Measurements from ENCODE around the gene DDX51. TPM values are rescaled to one million over a fixed set of nuclear protein-coding genes. Genes with fewer than 3 reads are reported as not detected.

DDX51 gene
- total and polyA plus RNA-seq, 2 donors (not counting 1 experiment from before 2014, with no cell fraction given) = 46.3 to 60.8 TPM

DNA sequence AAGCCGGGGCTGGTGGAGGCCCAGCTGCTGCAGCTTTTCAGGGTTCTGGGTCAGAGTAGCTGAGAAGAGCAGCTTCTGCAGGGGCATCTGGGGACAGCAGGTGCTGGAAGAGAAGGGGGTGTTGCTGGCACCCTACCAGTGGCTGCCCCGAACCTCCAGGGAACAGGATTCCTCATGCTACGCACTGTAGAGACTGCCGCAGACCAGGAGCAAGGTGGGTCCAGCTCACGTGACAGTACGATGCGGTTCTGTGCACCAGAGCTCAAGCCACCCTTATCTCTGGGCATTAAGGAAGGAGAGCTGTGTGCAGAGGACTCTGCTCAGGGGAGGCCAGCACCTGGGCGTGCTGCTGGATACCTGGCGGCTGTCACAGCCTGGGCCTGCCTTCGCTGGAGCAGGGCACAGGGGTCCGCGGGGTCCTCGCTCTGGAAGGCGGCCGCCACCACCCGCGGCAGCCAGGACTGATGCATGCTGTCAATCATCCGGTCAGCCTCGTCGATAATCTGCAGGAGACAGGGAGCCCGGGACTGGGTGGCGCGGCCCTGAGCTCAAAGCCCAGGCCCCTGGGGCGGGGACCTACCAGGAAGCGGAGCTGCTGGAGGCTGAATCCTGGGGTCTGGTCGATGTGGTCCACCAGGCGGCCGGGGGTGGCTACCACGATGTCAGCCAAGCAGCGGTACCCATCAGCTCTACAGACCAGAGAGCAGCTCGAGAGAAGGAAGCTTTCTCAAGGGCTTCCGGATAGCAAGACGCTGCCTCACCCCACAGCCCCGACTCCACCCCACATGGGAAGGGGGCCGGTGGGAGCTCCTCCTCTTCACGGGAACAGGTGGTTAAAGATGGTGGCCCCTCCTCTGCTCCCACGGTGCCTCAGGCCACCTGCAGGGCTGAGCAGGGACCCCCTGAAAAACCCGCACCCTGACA lies 2.9 kb downstream of the DDX51 start:
- Mint-ChIP-seq H3K9me3 (ENCODE audit: insufficient read depth) (no peaks in the 10 kb centered on the region), H3K27me3 (no peaks in the 10 kb centered on the region), H3K4me1 (peaks cover 24% of the 10 kb centered on the region), H3K27ac (no peak overlapping the region), H3K4me3 (no peak overlapping the region)
- Histone ChIP-seq H3K4me3 (ENCODE audit: control extremely low read depth in 1 of 5, extremely low read depth in 1 of 5, insufficient read depth in 1 of 5, low read depth in 2 of 5, low read length in 4 of 5) (no peak overlapping the region), H3K4me2 (replicated peaks; ENCODE audit: low read depth, low read length, poor library complexity, severe bottlenecking) (no peak overlapping the region), H3K4me1 (ENCODE audit: control insufficient read depth in 2 of 2, insufficient read depth in 2 of 2, low read length in 2 of 2) (peaks cover 15 to 21% of the 10 kb centered on the region in 2 donors), H3K36me3 (replicated peaks in 1 of 2; ENCODE audit: control extremely low read depth in 1 of 2, control insufficient read depth in 1 of 2, extremely low read depth in 1 of 2, insufficient read depth in 2 of 2, low read length in 1 of 2) (peaks cover 0 to 39% of the 10 kb centered on the region in 2 experiments), H3K27ac (ENCODE audit: low read length in 2 of 2) (no peak overlapping the region), H3K27me3 (replicated peaks in 1 of 4; ENCODE audit: control extremely low read depth in 1 of 4, control insufficient read depth in 3 of 4, insufficient read depth in 4 of 4, low read length in 3 of 4) (no peaks in the 10 kb centered on the region), H2AFZ (ENCODE audit: insufficient read depth, low read depth, low read length, poor library complexity, severe bottlenecking) (no peak overlapping the region), H4K20me1 (ENCODE audit: control insufficient read depth, insufficient read depth, low read length, poor library complexity, severe bottlenecking) (peaks cover 23% of the 10 kb centered on the region), H3K79me2 (ENCODE audit: control insufficient read depth, insufficient read depth, low read length) (peaks cover 43% of the 10 kb centered on the region), H3K9me3 (ENCODE audit: control extremely low read depth in 1 of 3, control insufficient read depth in 2 of 3, insufficient read depth in 1 of 3, low read length in 2 of 3) (no peaks in the 10 kb centered on the region), H3K9ac (ENCODE audit: low read length) (no peak overlapping the region)
- TF ChIP-seq CTCF (IDR thresholded peaks at IDR 0.05) (no peak), EZH2 (IDR thresholded peaks at IDR 0.05; ENCODE audit: borderline replicate concordance, insufficient read depth, low read depth, low read length, poor library complexity, severe bottlenecking) (no peak)
- WGBS (ENCODE audit: insufficient coverage) = 98% methylated on average over 38 of the region's 38 CpGs
- ChIA-PET CTCF (no interaction called here), POLR2A (no interaction called here)
- intact Hi-C loops (cut with micrococcal nuclease) = no loop called here
- ATAC-seq (ENCODE audit: low read depth) (no peak), DNase-seq (no peak)

GRCh38 chr12:132140501-132140900 lies 3.6 kb downstream of the DDX51 start:
- no peak overlapping the region for H3K27ac ChIP-seq (ENCODE audit: low read length in 2 of 2)
- no peak overlapping the region for H3K4me3 Mint-ChIP-seq
- ChIA-PET POLR2A (no interaction called here), CTCF (interaction anchor here (1.4 kb wide), 1 partner anchor 13 kb away, joined by 5 read pairs; no protein-coding TSS in a partner anchor)
- no peaks in the 10 kb centered on the region for H3K27me3 Mint-ChIP-seq
- DNase-seq (no peak), ATAC-seq (ENCODE audit: low read depth) (no peak)
- H3K4me1 Mint-ChIP-seq = peaks cover 18% of the 10 kb centered on the region
- no peak overlapping the region for H3K4me2 ChIP-seq (replicated peaks; ENCODE audit: low read depth, low read length, poor library complexity, severe bottlenecking)
- 97% methylated on average over 14 of the region's 15 CpGs for WGBS (ENCODE audit: insufficient coverage)
- no peak overlapping the region for H3K27ac Mint-ChIP-seq
- no peak overlapping the region for H2AFZ ChIP-seq (ENCODE audit: insufficient read depth, low read depth, low read length, poor library complexity, severe bottlenecking)
- intact Hi-C loops (cut with micrococcal nuclease) = no loop called here
- H3K4me1 ChIP-seq (ENCODE audit: control insufficient read depth in 2 of 2, insufficient read depth in 2 of 2, low read length in 2 of 2) = peaks cover 15 to 20% of the 10 kb centered on the region in 2 donors
- no peaks in the 10 kb centered on the region for H3K9me3 ChIP-seq (ENCODE audit: control extremely low read depth in 1 of 3, control insufficient read depth in 2 of 3, insufficient read depth in 1 of 3, low read length in 2 of 3)
- peaks cover 23% of the 10 kb centered on the region for H4K20me1 ChIP-seq (ENCODE audit: control insufficient read depth, insufficient read depth, low read length, poor library complexity, severe bottlenecking)
- TF ChIP-seq CTCF (IDR thresholded peaks at IDR 0.05) = no peak
- TF ChIP-seq EZH2 (IDR thresholded peaks at IDR 0.05; ENCODE audit: borderline replicate concordance, insufficient read depth, low read depth, low read length, poor library complexity, severe bottlenecking) = no peak
- H3K79me2 ChIP-seq (ENCODE audit: control insufficient read depth, insufficient read depth, low read length) = peaks cover 37% of the 10 kb centered on the region
- no peak overlapping the region for H3K9ac ChIP-seq (ENCODE audit: low read length)
- peaks cover 0 to 39% of the 10 kb centered on the region in 2 experiments for H3K36me3 ChIP-seq (replicated peaks in 1 of 2; ENCODE audit: control extremely low read depth in 1 of 2, control insufficient read depth in 1 of 2, extremely low read depth in 1 of 2, insufficient read depth in 2 of 2, low read length in 1 of 2)
- H3K27me3 ChIP-seq (replicated peaks in 1 of 4; ENCODE audit: control extremely low read depth in 1 of 4, control insufficient read depth in 3 of 4, insufficient read depth in 4 of 4, low read length in 3 of 4) = no peaks in the 10 kb centered on the region
- no peaks in the 10 kb centered on the region for H3K9me3 Mint-ChIP-seq (ENCODE audit: insufficient read depth)
- no peak overlapping the region for H3K4me3 ChIP-seq (ENCODE audit: control extremely low read depth in 1 of 5, extremely low read depth in 1 of 5, insufficient read depth in 1 of 5, low read depth in 2 of 5, low read length in 4 of 5)

Data from B cell (primary cell).